H9 (cell line): Measurements from ENCODE around the gene GPD1L. TPM values are rescaled to one million over a fixed set of nuclear protein-coding genes. Genes with fewer than 3 reads are reported as not detected.

ENCODE experiments used
- DNase-seq: peaks from one replicate; pipeline ENCODE4 v3.0.0-alpha.2; 2017
- H2AFZ ChIP-seq: one replicate; pipeline ENCODE4 v1.6.1; 2013; ENCODE audit warnings: mild to moderate bottlenecking, low read length, control low read depth, moderate library complexity
- H2AK5ac ChIP-seq: 2 replicates; pipeline ENCODE4 v1.6.1; 2013; ENCODE audit warnings: low read length, control low read depth, mixed read lengths; ENCODE audit not compliant: insufficient read length
- H2BK120ac ChIP-seq: one replicate; pipeline ENCODE4 v1.6.1; 2013; ENCODE audit warnings: low read depth, mild to moderate bottlenecking, low read length, control low read depth, inconsistent platforms; ENCODE audit not compliant: poor library complexity, severe bottlenecking
- H2BK12ac ChIP-seq: 2 replicates; pipeline ENCODE4 v1.6.1; 2013; ENCODE audit warnings: low read length, control low read depth, mixed read lengths, low read depth; ENCODE audit not compliant: insufficient read length
- H2BK15ac ChIP-seq: 2 replicates; pipeline ENCODE4 v1.6.1; 2013; ENCODE audit warnings: low read depth, low read length, control low read depth
- H2BK20ac ChIP-seq: one replicate; pipeline ENCODE4 v1.6.1; 2013; ENCODE audit warnings: low read depth, mild to moderate bottlenecking, low read length, control low read depth, inconsistent platforms; ENCODE audit not compliant: poor library complexity, severe bottlenecking
- H2BK5ac ChIP-seq: 2 replicates; pipeline ENCODE4 v1.6.1; 2013; ENCODE audit warnings: low read length, control low read depth, mixed read lengths; ENCODE audit not compliant: insufficient read length
- H3K14ac ChIP-seq: 2 replicates; pipeline ENCODE4 v1.6.1; 2013; ENCODE audit warnings: low read length, control low read depth; ENCODE audit not compliant: insufficient read depth
- H3K18ac ChIP-seq: 2 replicates; pipeline ENCODE4 v1.6.1; 2013; ENCODE audit warnings: low read depth, mild to moderate bottlenecking, mixed read lengths, low read length, control low read depth; ENCODE audit not compliant: insufficient read length
- H3K23ac ChIP-seq: 2 replicates; pipeline ENCODE4 v1.6.1; 2013; ENCODE audit warnings: low read length, control low read depth, mixed read lengths, low read depth; ENCODE audit not compliant: insufficient read length
- H3K23me2 ChIP-seq: 2 replicates; pipeline ENCODE4 v1.6.1; 2013; ENCODE audit warnings: low read depth, mild to moderate bottlenecking, mixed read lengths, low read length, control low read depth; ENCODE audit not compliant: insufficient read length, poor library complexity, severe bottlenecking
- H3K27ac ChIP-seq: 2 replicates; pipeline ENCODE4 v1.5.1; 2013; ENCODE audit warnings: low read length, control low read depth, mixed read lengths, low read depth; ENCODE audit not compliant: insufficient read length
- H3K27me3 ChIP-seq: 2 replicates; pipeline ENCODE4 v1.6.1; 2013; ENCODE audit warnings: low read length, control low read depth, inconsistent platforms; ENCODE audit not compliant: insufficient read depth
- H3K4ac ChIP-seq: 2 replicates; pipeline ENCODE4 v1.6.1; 2013; ENCODE audit warnings: low read depth, mild to moderate bottlenecking, control low read depth, inconsistent platforms, low read length, moderate library complexity
- H3K4me1 ChIP-seq: 2 replicates; pipeline ENCODE4 v1.6.1; 2013; ENCODE audit warnings: low read length, control low read depth, inconsistent platforms; ENCODE audit not compliant: insufficient read depth
- H3K4me2 ChIP-seq: 2 replicates; pipeline ENCODE4 v1.6.1; 2013; ENCODE audit warnings: low read length, control low read depth, mixed read lengths; ENCODE audit not compliant: insufficient read length, insufficient read depth
- H3K56ac ChIP-seq: 2 replicates; pipeline ENCODE4 v1.6.1; 2013; ENCODE audit warnings: low read depth, mild to moderate bottlenecking, mixed read lengths, low read length, control low read depth; ENCODE audit not compliant: insufficient read length
- H3K79me1 ChIP-seq: 2 replicates; pipeline ENCODE4 v1.6.1; 2013; ENCODE audit warnings: low read depth, mild to moderate bottlenecking, moderate library complexity, low read length, control low read depth, inconsistent platforms; ENCODE audit not compliant: insufficient read depth, poor library complexity, severe bottlenecking
- H3K79me2 ChIP-seq: 2 replicates; pipeline ENCODE4 v1.6.1; 2013; ENCODE audit warnings: low read length, control low read depth, inconsistent platforms; ENCODE audit not compliant: insufficient read depth
- H3K9ac ChIP-seq: 2 replicates; pipeline ENCODE4 v1.6.1; 2013; ENCODE audit warnings: low read length, control low read depth, mixed read lengths; ENCODE audit not compliant: insufficient read length; ENCODE audit errors: extremely low read depth
- H3K9me3 ChIP-seq: one replicate; pipeline ENCODE4 v1.6.1; 2013; ENCODE audit warnings: low read depth, low read length, inconsistent platforms; ENCODE audit not compliant: control insufficient read depth
- H3T11ph ChIP-seq: one replicate; pipeline ENCODE4 v1.6.1; 2013; ENCODE audit warnings: mild to moderate bottlenecking, low read length, control low read depth, inconsistent platforms
- H4K20me1 ChIP-seq: one replicate; pipeline ENCODE4 v1.6.1; 2013; ENCODE audit not compliant: control insufficient read depth, insufficient read length, insufficient read depth
- H4K5ac ChIP-seq: 2 replicates; pipeline ENCODE4 v1.6.1; 2013; ENCODE audit warnings: low read depth, mild to moderate bottlenecking, mixed read lengths, low read length, control low read depth; ENCODE audit not compliant: insufficient read length
- H4K8ac ChIP-seq: replicated peaks from 2 replicates; pipeline ENCODE4 v1.6.1; 2013; ENCODE audit warnings: low read length, control low read depth, mixed read lengths, low read depth; ENCODE audit not compliant: insufficient read length
- H4K91ac ChIP-seq: 2 replicates; pipeline ENCODE4 v1.6.1; 2013; ENCODE audit warnings: low read depth, mild to moderate bottlenecking, moderate library complexity, mixed read lengths, low read length, control low read depth; ENCODE audit not compliant: insufficient read length
- H3K27ac Mint-ChIP-seq, 3 experiments: 2 replicates in 2 of 3; 3 replicates in 1 of 3; pipeline ENCODE4 v1.8.0; 2020 to 2021; ENCODE audit warnings: mixed read lengths in 3 of 3, mild to moderate bottlenecking in 1 of 3, moderate library complexity in 1 of 3
- H3K27me3 Mint-ChIP-seq: 2 replicates; pipeline ENCODE4 v1.8.0; 2021; ENCODE audit warnings: low read depth, mild to moderate bottlenecking, moderate library complexity, mixed read lengths
- H3K36me3 Mint-ChIP-seq, 3 experiments: 2 replicates in 2 of 3; 3 replicates in 1 of 3; pipeline ENCODE4 v1.8.0; 2020 to 2021; ENCODE audit warnings: low read depth in 3 of 3, mixed read lengths in 3 of 3; ENCODE audit not compliant: insufficient read depth in 1 of 3
- H3K4me1 Mint-ChIP-seq, 2 experiments: 2 replicates each; pipeline ENCODE4 v1.8.0; 2020; ENCODE audit warnings: mixed read lengths in 2 of 2
- H3K4me3 Mint-ChIP-seq, 2 experiments: 2 replicates in 1 of 2; 3 replicates in 1 of 2; pipeline ENCODE4 v1.8.0; 2020 to 2021; ENCODE audit warnings: mild to moderate bottlenecking in 2 of 2, mixed read lengths in 2 of 2, moderate library complexity in 1 of 2
- H3K9me3 Mint-ChIP-seq, 2 experiments: 2 replicates in 1 of 2; 3 replicates in 1 of 2; pipeline ENCODE4 v1.8.0; 2020; ENCODE audit warnings: mild to moderate bottlenecking in 2 of 2, mixed read lengths in 2 of 2, moderate library complexity in 1 of 2
- CTCF ChIP-seq: fragments of 200-600 bp; sonication (generic); conservative IDR thresholded peaks from 3 replicates; pipeline ENCODE4 v1.8.0; 2021; ENCODE audit warnings: antibody characterized with exemption, mild to moderate bottlenecking
- WGBS: extraction: QIAGEN DNeasy Blood & Tissue Kit; methylation state at CpG from one replicate; pipeline ENCODE4 v1.1.7; 2013; ENCODE audit warnings: missing lambda C conversion rate, low lambda C conversion rate, mixed read lengths; ENCODE audit not compliant: insufficient read length; ENCODE audit errors: extremely low coverage; 5-methylcytosine and 5-hydroxymethylcytosine counted together
- total RNA-seq: library from RNA; stranded (reverse); gene quantifications from 2 replicates; pipeline ENCODE4 v1.2.1, GENCODE V29; 2021

Gene GPD1L
- total RNA-seq, 1 experiment from 2014 or later, result 3.7 TPM

- Mint-ChIP-seq H3K36me3 (no peaks in the 10 kb centered on the region), H3K27me3 (no peaks in the 10 kb centered on the region; the same call in 1 of the 2 replicates), H3K27ac (no peak overlapping the region), H3K4me3 (no peak overlapping the region), H3K4me1 (peaks cover 14 to 15% of the 10 kb centered on the region in 2 experiments), H3K9me3 (no peaks in the 10 kb centered on the region)
- Histone ChIP-seq H2BK15ac (no peak overlapping the region), H3K18ac (no peak overlapping the region), H3K4me1 (no peaks in the 10 kb centered on the region), H4K91ac (no peak overlapping the region), H3K27me3 (no peaks in the 10 kb centered on the region), H3K23ac (no peak overlapping the region), H3K4me2 (no peak overlapping the region), H3K4ac (no peak overlapping the region), H2BK5ac (no peak overlapping the region), H3K79me1 (no peaks in the 10 kb centered on the region), H2BK12ac (no peak overlapping the region), H3K14ac (no peak overlapping the region), H4K20me1 (no peaks in the 10 kb centered on the region), H3K79me2 (no peaks in the 10 kb centered on the region), H2AK5ac (no peak overlapping the region), H3K9me3 (no peaks in the 10 kb centered on the region), H2BK20ac (no peak overlapping the region), H2BK120ac (no peak overlapping the region), H3K27ac (no peak overlapping the region), H3K9ac (no peak overlapping the region), H3K23me2 (no peaks in the 10 kb centered on the region), H4K5ac (no peak overlapping the region), H4K8ac (no peak overlapping the region), H2AFZ (no peak overlapping the region), H3K56ac (no peak overlapping the region), H3T11ph (no peak overlapping the region)
- no CpG with 5 or more reads among the region's 3 CpGs for WGBS
- no peak for TF ChIP-seq CTCF
- no peak for DNase-seq
Observed at GRCh38 chr3:32184187-32184730, 77.8 kb downstream of the GPD1L start.
